CD4-positive, alpha-beta T cell treated with Interleukin-4 for 1 hour (primary cell): ENCODE results near the gene CD300A.
A peak's percentile ranks its signal among the peaks of the same experiment; 100 is the strongest.

ENCODE experiments used
- DNase-seq, 2 donors: peaks; one replicate each; pipeline ENCODE4 v3.0.0-alpha.2; 2020 to 2022

CD300A gene

GRCh38 chr17:74522381-74523105 lies 56.1 kb downstream of the CD300A start:
- no peak for DNase-seq

GRCh38 chr17:74523308-74523707 lies 56.9 kb downstream of the CD300A start:
- DNase-seq: no peak

- DNase-seq: no peak
These were observed 58.4 kb downstream of the CD300A start for GRCh38 chr17:74524653-74525464.

GRCh38 chr17:74525465-74525725 lies 59.0 kb downstream of the CD300A start:
- DNase-seq: no peak

- no peak for DNase-seq
These were observed 59.4 kb downstream of the CD300A start for GRCh38 chr17:74525781-74526288.

- DNase-seq: no peak
These were observed 60.2 kb downstream of the CD300A start for GRCh38 chr17:74526681-74527080.

- peak in 1 of 2 donors; percentile 10 for DNase-seq
These were observed 60.6 kb downstream of the CD300A start for GRCh38 chr17:74527081-74527480.

- DNase-seq: peak in 1 of 2 donors; percentile 9
These were observed 61.3 kb downstream of the CD300A start for GRCh38 chr17:74527756-74528155.

GRCh38 chr17:74528491-74529199 lies 62.2 kb downstream of the CD300A start:
- DNase-seq: peak; percentile 25 to 77

- DNase-seq: no peak
These were observed 62.8 kb downstream of the CD300A start for GRCh38 chr17:74529243-74529642.

GRCh38 chr17:74530831-74531150 lies 64.4 kb downstream of the CD300A start:
- no peak for DNase-seq

GRCh38 chr17:74531231-74531761 lies 64.9 kb downstream of the CD300A start, which contains the start of gene CD300LB:
TSS of gene CD300LB (minus strand) at chr17:74531475. CDS start at chr17:74531350, 125 bp downstream.
- peak in 1 of 2 donors; percentile 12 for DNase-seq

- DNase-seq: peak; percentile 49 to 84
These were observed 65.7 kb downstream of the CD300A start for GRCh38 chr17:74532115-74532514.
